Measurements from ENCODE around the gene GPR141.

GPR141 gene

DNA sequence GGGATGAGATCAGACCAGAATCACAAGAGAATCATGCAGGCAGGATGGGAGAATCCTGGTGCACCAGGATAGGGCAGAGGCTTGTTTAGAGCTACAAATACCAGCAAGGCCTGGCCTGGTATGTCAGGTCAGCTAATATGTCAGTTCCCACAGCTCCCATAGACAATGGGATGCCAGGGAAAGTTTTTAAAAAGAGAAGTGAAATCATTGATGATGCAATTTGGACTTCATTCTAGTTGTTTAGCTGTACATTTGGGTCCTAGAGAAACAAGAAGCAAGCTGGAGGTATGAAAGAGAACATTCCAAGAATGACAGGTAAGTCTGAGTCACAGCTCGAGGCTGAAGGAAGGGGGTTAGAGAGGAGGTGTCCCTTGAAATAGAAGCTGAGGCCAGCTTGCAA is 45.2 kb downstream of the GPR141 start:
- Histone ChIP-seq H3K9ac (ENCODE audit: low read depth, low read length) (no peak overlapping the region), H4K20me1 (ENCODE audit: insufficient read depth, low read length) (no peaks in the 10 kb centered on the region), H3K4me3 (ENCODE audit: low read depth in 1 of 2, low read length in 2 of 2) (no peak overlapping the region), H3K36me3 (ENCODE audit: insufficient read depth, low read length) (no peaks in the 10 kb centered on the region), H2AFZ (ENCODE audit: low read depth, low read length) (no peak overlapping the region), H3K27ac (ENCODE audit: low read length) (no peak overlapping the region), H3K79me2 (ENCODE audit: insufficient read depth, low read length) (no peaks in the 10 kb centered on the region), H3K4me1 (ENCODE audit: insufficient read depth, low read length) (no peaks in the 10 kb centered on the region), H3K27me3 (ENCODE audit: insufficient read depth, low read length, poor library complexity) (peaks cover 6% of the 10 kb centered on the region), H3K9me3 (ENCODE audit: insufficient read depth, low read length, severe bottlenecking) (no peaks in the 10 kb centered on the region), H3K4me2 (ENCODE audit: insufficient read depth, low read length) (no peak overlapping the region)
- no peak for TF ChIP-seq EZH2 (IDR thresholded peaks at IDR 0.05; ENCODE audit: borderline replicate concordance, low read depth, low read length, severe bottlenecking)
- TF ChIP-seq, protein P1, sequence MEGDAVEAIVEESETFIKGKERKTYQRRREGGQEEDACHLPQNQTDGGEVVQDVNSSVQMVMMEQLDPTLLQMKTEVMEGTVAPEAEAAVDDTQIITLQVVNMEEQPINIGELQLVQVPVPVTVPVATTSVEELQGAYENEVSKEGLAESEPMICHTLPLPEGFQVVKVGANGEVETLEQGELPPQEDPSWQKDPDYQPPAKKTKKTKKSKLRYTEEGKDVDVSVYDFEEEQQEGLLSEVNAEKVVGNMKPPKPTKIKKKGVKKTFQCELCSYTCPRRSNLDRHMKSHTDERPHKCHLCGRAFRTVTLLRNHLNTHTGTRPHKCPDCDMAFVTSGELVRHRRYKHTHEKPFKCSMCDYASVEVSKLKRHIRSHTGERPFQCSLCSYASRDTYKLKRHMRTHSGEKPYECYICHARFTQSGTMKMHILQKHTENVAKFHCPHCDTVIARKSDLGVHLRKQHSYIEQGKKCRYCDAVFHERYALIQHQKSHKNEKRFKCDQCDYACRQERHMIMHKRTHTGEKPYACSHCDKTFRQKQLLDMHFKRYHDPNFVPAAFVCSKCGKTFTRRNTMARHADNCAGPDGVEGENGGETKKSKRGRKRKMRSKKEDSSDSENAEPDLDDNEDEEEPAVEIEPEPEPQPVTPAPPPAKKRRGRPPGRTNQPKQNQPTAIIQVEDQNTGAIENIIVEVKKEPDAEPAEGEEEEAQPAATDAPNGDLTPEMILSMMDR (IDR thresholded peaks at IDR 0.05; ENCODE audit: borderline replicate concordance, extremely low read depth, low read length, poor library complexity, severe bottlenecking) = no peak
- ATAC-seq (ENCODE audit: insufficient read depth, low read depth) = no peak
- DNase-seq = no peak

DNA sequence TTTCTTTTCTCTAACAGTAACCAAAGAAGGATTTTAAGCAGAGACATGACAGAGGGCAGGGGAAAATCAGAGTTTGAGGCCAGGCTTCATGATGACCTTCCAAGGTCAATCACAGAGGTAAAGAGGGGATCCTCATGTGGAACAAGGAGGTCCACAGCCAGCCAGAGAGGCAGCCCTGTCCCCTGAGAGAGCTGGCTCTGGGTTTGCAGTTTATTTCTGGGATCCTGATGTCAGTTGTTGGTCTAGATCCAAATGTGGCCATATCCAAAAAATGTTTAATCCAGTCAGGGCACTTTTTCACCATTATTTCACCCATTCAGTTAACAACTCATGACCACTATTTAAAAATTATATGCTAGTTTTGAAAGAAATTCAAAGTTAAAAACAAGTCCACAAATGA is 45.6 kb downstream of the GPR141 start:
- Histone ChIP-seq H3K4me3 (ENCODE audit: low read depth in 1 of 2, low read length in 2 of 2) (no peak overlapping the region), H3K79me2 (ENCODE audit: insufficient read depth, low read length) (no peaks in the 10 kb centered on the region), H3K27ac (ENCODE audit: low read length) (no peak overlapping the region), H4K20me1 (ENCODE audit: insufficient read depth, low read length) (no peaks in the 10 kb centered on the region), H3K4me2 (ENCODE audit: insufficient read depth, low read length) (no peak overlapping the region), H3K9me3 (ENCODE audit: insufficient read depth, low read length, severe bottlenecking) (no peaks in the 10 kb centered on the region), H3K9ac (ENCODE audit: low read depth, low read length) (no peak overlapping the region), H2AFZ (ENCODE audit: low read depth, low read length) (no peak overlapping the region), H3K27me3 (ENCODE audit: insufficient read depth, low read length, poor library complexity) (peaks cover 6% of the 10 kb centered on the region), H3K36me3 (ENCODE audit: insufficient read depth, low read length) (no peaks in the 10 kb centered on the region), H3K4me1 (ENCODE audit: insufficient read depth, low read length) (no peaks in the 10 kb centered on the region)
- no peak for ATAC-seq (ENCODE audit: insufficient read depth, low read depth)
- TF ChIP-seq, protein P1 (IDR thresholded peaks at IDR 0.05; ENCODE audit: borderline replicate concordance, extremely low read depth, low read length, poor library complexity, severe bottlenecking) = no peak
- TF ChIP-seq EZH2 (IDR thresholded peaks at IDR 0.05; ENCODE audit: borderline replicate concordance, low read depth, low read length, severe bottlenecking) = no peak
- DNase-seq = no peak

DNA sequence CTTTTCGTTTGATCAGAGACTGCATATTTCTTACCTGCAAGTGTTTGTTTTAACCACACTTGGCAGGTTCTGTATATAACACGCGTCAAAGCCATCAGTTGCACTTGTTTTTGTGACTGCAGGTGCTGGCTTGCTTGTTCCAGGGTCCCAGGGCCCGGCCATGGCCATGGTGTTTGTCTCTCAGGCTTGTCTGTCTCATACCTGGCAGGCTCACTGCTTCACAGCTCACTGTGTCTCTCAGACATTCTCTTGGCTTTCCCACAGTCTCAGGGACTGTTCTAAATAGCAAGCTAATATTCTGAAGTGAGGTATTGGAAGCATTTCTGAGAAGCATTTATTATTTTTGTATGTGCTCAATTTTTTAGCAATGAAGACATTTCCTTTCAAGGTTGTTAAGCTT is 46.9 kb downstream of the GPR141 start:
- Histone ChIP-seq H4K20me1 (ENCODE audit: insufficient read depth, low read length) (no peaks in the 10 kb centered on the region), H3K27me3 (ENCODE audit: insufficient read depth, low read length, poor library complexity) (peaks cover 6% of the 10 kb centered on the region), H3K27ac (ENCODE audit: low read length) (no peak overlapping the region), H3K36me3 (ENCODE audit: insufficient read depth, low read length) (no peaks in the 10 kb centered on the region), H2AFZ (ENCODE audit: low read depth, low read length) (no peak overlapping the region), H3K4me3 (ENCODE audit: low read depth in 1 of 2, low read length in 2 of 2) (no peak overlapping the region), H3K9ac (ENCODE audit: low read depth, low read length) (no peak overlapping the region), H3K9me3 (ENCODE audit: insufficient read depth, low read length, severe bottlenecking) (no peaks in the 10 kb centered on the region), H3K79me2 (ENCODE audit: insufficient read depth, low read length) (no peaks in the 10 kb centered on the region), H3K4me1 (ENCODE audit: insufficient read depth, low read length) (no peaks in the 10 kb centered on the region), H3K4me2 (ENCODE audit: insufficient read depth, low read length) (no peak overlapping the region)
- ATAC-seq (ENCODE audit: insufficient read depth, low read depth) = no peak
- no peak for TF ChIP-seq EZH2 (IDR thresholded peaks at IDR 0.05; ENCODE audit: borderline replicate concordance, low read depth, low read length, severe bottlenecking)
- TF ChIP-seq, protein P1 (IDR thresholded peaks at IDR 0.05; ENCODE audit: borderline replicate concordance, extremely low read depth, low read length, poor library complexity, severe bottlenecking) = no peak
- no peak for DNase-seq

DNA sequence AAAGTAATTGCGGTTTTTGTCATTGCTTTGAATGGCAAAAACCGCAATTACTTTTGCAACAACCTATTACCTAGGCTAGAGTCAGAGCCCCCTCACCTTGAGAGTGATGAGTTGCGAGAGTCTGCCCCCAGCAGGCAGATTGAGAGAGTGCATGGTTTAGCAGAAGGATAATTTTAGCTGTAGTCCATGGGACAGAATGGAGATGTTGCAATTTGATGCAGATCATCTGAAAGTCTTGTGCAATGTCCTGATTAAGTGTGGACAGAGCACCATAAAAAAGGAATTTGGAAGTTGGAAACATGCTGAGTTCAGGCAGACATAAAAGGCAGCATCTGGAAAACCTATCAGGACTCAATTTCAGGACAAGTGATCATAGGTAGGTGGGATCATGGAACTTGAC is 48.7 kb downstream of the GPR141 start:
- Histone ChIP-seq H4K20me1 (ENCODE audit: insufficient read depth, low read length) (no peaks in the 10 kb centered on the region), H3K9ac (ENCODE audit: low read depth, low read length) (no peak overlapping the region), H3K9me3 (ENCODE audit: insufficient read depth, low read length, severe bottlenecking) (no peaks in the 10 kb centered on the region), H3K27me3 (ENCODE audit: insufficient read depth, low read length, poor library complexity) (peaks cover 6% of the 10 kb centered on the region), H3K79me2 (ENCODE audit: insufficient read depth, low read length) (no peaks in the 10 kb centered on the region), H2AFZ (ENCODE audit: low read depth, low read length) (no peak overlapping the region), H3K36me3 (ENCODE audit: insufficient read depth, low read length) (no peaks in the 10 kb centered on the region), H3K4me2 (ENCODE audit: insufficient read depth, low read length) (no peak overlapping the region), H3K4me3 (ENCODE audit: low read depth in 1 of 2, low read length in 2 of 2) (no peak overlapping the region), H3K4me1 (ENCODE audit: insufficient read depth, low read length) (no peaks in the 10 kb centered on the region), H3K27ac (ENCODE audit: low read length) (no peak overlapping the region)
- ATAC-seq (ENCODE audit: insufficient read depth, low read depth) (peak; percentile 52; the same call in 1 of the 3 replicates), DNase-seq (peak; percentile 20)
- TF ChIP-seq, protein P1 (IDR thresholded peaks at IDR 0.05; ENCODE audit: borderline replicate concordance, extremely low read depth, low read length, poor library complexity, severe bottlenecking) = peak; percentile 61
- TF ChIP-seq EZH2 (IDR thresholded peaks at IDR 0.05; ENCODE audit: borderline replicate concordance, low read depth, low read length, severe bottlenecking) = no peak

Data from DND-41 (cell line).